ENCODE data around the gene MEGF8. TPM values are rescaled to one million over a fixed set of nuclear protein-coding genes. Genes with fewer than 3 reads are reported as not detected.
A peak's percentile ranks its signal among the peaks of the same experiment; 100 is the strongest.

The MEGF8 gene
- total and polyA plus RNA-seq, 10 of the 15 experiments (the other 5 are each of a cell fraction or from before 2014, with no cell fraction given) = 0.43 to 12.8 (median 2.7) TPM

DNA sequence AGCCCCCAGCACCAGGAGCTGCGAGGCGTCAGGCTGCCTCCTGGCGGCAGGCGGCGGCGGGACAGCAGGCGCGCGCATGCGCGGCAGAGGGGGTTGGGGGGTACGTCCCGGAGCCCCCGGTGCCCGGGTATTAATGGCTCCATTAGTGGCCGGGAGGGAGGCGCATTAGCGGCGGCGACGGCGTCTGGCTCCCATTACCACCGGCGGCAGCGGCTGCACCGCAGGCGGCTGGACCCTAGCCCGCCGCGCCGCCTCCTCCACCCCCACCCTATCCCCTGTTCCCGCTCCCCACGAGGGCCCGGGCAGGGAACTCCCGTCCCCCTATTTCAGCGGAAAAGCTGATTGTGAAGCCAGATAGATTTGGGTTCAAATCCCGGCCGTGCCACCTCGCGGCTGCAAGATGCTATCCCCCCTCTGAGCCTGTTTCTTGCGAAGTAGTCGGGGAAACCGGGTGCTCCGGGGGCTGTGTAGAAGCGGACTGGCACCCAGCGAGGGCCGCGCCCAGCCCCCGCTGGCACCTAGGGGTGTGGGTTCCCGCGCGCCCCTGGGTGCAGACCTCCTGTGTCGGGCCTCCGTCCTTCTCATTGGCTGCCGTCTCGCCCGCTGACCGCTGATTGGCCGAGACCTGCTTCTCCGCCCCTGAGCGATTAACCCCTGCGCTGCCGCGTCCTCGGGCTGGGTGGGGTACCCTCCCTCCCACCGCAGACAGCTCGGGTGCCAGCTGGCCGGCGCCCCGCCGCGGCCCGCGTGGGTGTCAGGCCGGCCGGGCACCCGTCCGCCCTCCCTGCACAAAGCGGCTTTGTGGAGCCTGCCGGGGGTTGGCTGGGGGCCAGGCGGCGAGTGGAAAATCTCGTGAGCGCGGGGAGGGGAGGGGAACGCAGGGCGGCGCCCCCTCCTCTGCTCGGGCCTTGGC, 45.3 kb upstream of the MEGF8 start:
- H3K4me3 ChIP-seq = peak overlapping the region; percentile 98
- H2AFZ ChIP-seq (ENCODE audit: control insufficient read depth, low read depth, low read length) = peak overlapping the region; percentile 66
- ChIA-PET CTCF (interaction anchor here (0.8 to 6.7 kb wide), 28 partner anchors 10 to 176 kb away, joined by 3 to 111 read pairs (median 6); partner anchors contain the start of genes CIC, ERF, GSK3A and POU2F2), RAD21 (ENCODE audit: unreplicated experiment) (interaction anchor here (0.6 to 5.5 kb wide), 13 partner anchors 10 to 171 kb away, joined by 3 to 82 read pairs (median 5); partner anchors contain the start of genes CIC, GSK3A and ZNF526), POLR2A (interaction anchor here (0.8 to 5.1 kb wide), 6 partner anchors 10 to 148 kb away, joined by 3 to 51 read pairs (median 5); partner anchors contain the start of genes CIC, GSK3A and POU2F2), SMC1A (ENCODE audit: uncharacterized antibody, unreplicated experiment) (interaction anchor here (0.8 to 5.1 kb wide), 15 partner anchors 10 to 171 kb away, joined by 3 to 70 read pairs (median 4); partner anchors contain the start of genes CIC, GSK3A, PAFAH1B3 and POU2F2)
- no peaks in the 10 kb centered on the region; a peak in 1 of 4 replicates for H3K36me3 ChIP-seq (ENCODE audit: control insufficient read depth in 2 of 2, insufficient read depth in 2 of 2, low read length in 1 of 2)
- H3K4me2 ChIP-seq (ENCODE audit: control insufficient read depth, insufficient read depth) = peak overlapping the region; percentile 97
- ATAC-seq (peak; percentile 77), FAIRE-seq (peak; percentile 93), DNase-seq (ENCODE audit: low read depth, low spot score) (peak; percentile 74)
- peaks cover 31% of the 10 kb centered on the region for H3K79me2 ChIP-seq (ENCODE audit: control insufficient read depth, insufficient read depth, low read length)
- in situ Hi-C loops (cut with MboI) (loop anchor here (5.0 kb wide), 1 partner anchor 148 kb away; the partner anchor contains the start of gene POU2F2), intact Hi-C loops (cut with micrococcal nuclease; ENCODE audit: unreplicated experiment) (loop anchor here (2.0 to 5.0 kb wide), 5 partner anchors 35 to 173 kb away; partner anchors contain the start of genes POU2F2 and ZNF526)
- H3K27ac ChIP-seq (ENCODE audit: control insufficient read depth, insufficient read depth) = peak overlapping the region; percentile 55
- 1% methylated on average over 70 of the region's 89 CpGs for WGBS (ENCODE audit: insufficient coverage, insufficient replicate concordance, low lambda C conversion rate, missing lambda C conversion rate)
- no peaks in the 10 kb centered on the region for H3K9me3 ChIP-seq (replicated peaks; ENCODE audit: control insufficient read depth, insufficient read depth, low read length)
- H3K4me1 ChIP-seq (ENCODE audit: control insufficient read depth, insufficient read depth, low read length) = peaks cover 49% of the 10 kb centered on the region
- H4K20me1 ChIP-seq (ENCODE audit: control insufficient read depth, insufficient read depth) = no peaks in the 10 kb centered on the region
- peak overlapping the region; percentile 45 for H3K9ac ChIP-seq (ENCODE audit: control insufficient read depth, insufficient read depth, low read length)
- no TSS peak for BruUV-seq (replicated peaks)
- no peaks in the 10 kb centered on the region for H3K27me3 ChIP-seq (replicated peaks in 1 of 2; ENCODE audit: control insufficient read depth in 2 of 2, insufficient read depth in 2 of 2, low read length in 1 of 2)
- TF ChIP-seq JUND (IDR thresholded peaks at IDR 0.05; ENCODE audit: low read depth, low read length) (no peak), ZNF274 (IDR thresholded peaks at IDR 0.05; ENCODE audit: insufficient read depth, insufficient read length) (no peak), IKZF2 (IDR thresholded peaks at IDR 0.05) (0 out of 4 replicates have a peak, but pooled peaks of 1 of the 2 experiments have one; percentile 16), TCF7 (IDR thresholded peaks at IDR 0.05; ENCODE audit: borderline replicate concordance) (no peak), SREBF1 (IDR thresholded peaks at IDR 0.05; ENCODE audit: low read length) (no peak), NR2F1 (conservative IDR thresholded peaks at IDR 0.05) (peak; percentile 65), TAF1 (IDR thresholded peaks at IDR 0.05; ENCODE audit: borderline replicate concordance, low read depth, low read length) (no peak), LARP7 (IDR thresholded peaks at IDR 0.05) (peak; percentile 80), BCL11A (IDR thresholded peaks at IDR 0.05; ENCODE audit: low read depth, low read length) (no peak), CBFB (IDR thresholded peaks at IDR 0.05; ENCODE audit: low read depth) (peak; percentile 13; the same call in 1 of the 2 replicates), POLR2AphosphoS2 (IDR thresholded peaks at IDR 0.05; ENCODE audit: low read depth, low read length) (peak; percentile 89), KAT2A (conservative IDR thresholded peaks at IDR 0.05; ENCODE audit: control insufficient read depth, low read depth, low read length) (no peak)
- TF ChIP-seq, protein P1, sequence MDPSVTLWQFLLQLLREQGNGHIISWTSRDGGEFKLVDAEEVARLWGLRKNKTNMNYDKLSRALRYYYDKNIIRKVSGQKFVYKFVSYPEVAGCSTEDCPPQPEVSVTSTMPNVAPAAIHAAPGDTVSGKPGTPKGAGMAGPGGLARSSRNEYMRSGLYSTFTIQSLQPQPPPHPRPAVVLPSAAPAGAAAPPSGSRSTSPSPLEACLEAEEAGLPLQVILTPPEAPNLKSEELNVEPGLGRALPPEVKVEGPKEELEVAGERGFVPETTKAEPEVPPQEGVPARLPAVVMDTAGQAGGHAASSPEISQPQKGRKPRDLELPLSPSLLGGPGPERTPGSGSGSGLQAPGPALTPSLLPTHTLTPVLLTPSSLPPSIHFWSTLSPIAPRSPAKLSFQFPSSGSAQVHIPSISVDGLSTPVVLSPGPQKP (IDR thresholded peaks at IDR 0.05; ENCODE audit: low read depth, low read length) = 0 out of 2 replicates have a peak, but pooled peaks have one; percentile 18
- TF ChIP-seq, protein P2, sequence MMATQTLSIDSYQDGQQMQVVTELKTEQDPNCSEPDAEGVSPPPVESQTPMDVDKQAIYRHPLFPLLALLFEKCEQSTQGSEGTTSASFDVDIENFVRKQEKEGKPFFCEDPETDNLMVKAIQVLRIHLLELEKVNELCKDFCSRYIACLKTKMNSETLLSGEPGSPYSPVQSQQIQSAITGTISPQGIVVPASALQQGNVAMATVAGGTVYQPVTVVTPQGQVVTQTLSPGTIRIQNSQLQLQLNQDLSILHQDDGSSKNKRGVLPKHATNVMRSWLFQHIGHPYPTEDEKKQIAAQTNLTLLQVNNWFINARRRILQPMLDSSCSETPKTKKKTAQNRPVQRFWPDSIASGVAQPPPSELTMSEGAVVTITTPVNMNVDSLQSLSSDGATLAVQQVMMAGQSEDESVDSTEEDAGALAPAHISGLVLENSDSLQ (IDR thresholded peaks at IDR 0.05) = no peak; the same call in 1 of the 2 replicates
- TF ChIP-seq, protein P3, sequence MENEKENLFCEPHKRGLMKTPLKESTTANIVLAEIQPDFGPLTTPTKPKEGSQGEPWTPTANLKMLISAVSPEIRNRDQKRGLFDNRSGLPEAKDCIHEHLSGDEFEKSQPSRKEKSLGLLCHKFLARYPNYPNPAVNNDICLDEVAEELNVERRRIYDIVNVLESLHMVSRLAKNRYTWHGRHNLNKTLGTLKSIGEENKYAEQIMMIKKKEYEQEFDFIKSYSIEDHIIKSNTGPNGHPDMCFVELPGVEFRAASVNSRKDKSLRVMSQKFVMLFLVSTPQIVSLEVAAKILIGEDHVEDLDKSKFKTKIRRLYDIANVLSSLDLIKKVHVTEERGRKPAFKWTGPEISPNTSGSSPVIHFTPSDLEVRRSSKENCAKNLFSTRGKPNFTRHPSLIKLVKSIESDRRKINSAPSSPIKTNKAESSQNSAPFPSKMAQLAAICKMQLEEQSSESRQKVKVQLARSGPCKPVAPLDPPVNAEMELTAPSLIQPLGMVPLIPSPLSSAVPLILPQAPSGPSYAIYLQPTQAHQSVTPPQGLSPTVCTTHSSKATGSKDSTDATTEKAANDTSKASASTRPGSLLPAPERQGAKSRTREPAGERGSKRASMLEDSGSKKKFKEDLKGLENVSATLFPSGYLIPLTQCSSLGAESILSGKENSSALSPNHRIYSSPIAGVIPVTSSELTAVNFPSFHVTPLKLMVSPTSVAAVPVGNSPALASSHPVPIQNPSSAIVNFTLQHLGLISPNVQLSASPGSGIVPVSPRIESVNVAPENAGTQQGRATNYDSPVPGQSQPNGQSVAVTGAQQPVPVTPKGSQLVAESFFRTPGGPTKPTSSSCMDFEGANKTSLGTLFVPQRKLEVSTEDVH (IDR thresholded peaks at IDR 0.05; ENCODE audit: low read depth, partially characterized antibody) = peak; percentile 75
- TF ChIP-seq, protein P4, sequence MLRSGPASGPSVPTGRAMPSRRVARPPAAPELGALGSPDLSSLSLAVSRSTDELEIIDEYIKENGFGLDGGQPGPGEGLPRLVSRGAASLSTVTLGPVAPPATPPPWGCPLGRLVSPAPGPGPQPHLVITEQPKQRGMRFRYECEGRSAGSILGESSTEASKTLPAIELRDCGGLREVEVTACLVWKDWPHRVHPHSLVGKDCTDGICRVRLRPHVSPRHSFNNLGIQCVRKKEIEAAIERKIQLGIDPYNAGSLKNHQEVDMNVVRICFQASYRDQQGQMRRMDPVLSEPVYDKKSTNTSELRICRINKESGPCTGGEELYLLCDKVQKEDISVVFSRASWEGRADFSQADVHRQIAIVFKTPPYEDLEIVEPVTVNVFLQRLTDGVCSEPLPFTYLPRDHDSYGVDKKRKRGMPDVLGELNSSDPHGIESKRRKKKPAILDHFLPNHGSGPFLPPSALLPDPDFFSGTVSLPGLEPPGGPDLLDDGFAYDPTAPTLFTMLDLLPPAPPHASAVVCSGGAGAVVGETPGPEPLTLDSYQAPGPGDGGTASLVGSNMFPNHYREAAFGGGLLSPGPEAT (IDR thresholded peaks at IDR 0.05; ENCODE audit: low read depth) = peak; percentile 61; the same call in 1 of the 2 replicates

Measured in GM12878 (cell line).